Mesenteric fat pad (tissue), 1 donor: ENCODE data around the gene NDUFV1. TPM values are rescaled to one million over a fixed set of nuclear protein-coding genes. Genes with fewer than 3 reads are reported as not detected.
A peak's percentile ranks its signal among the peaks of the same experiment; 100 is the strongest.

Source experiments
- DNase-seq: peaks from one replicate; pipeline ENCODE4 v3.0.0-alpha.2; 2020; ENCODE audit warnings: low spot score
- total RNA-seq: library from RNA; stranded (reverse); fragmentation: NEBNext Ultra II Directional; extraction: Animal tissue kit (Norgen Biotek cat#: 25700); gene quantifications from one replicate; pipeline ENCODE4 v1.2.1, GENCODE V29; 2021
- donor health status: DM: yes; HTN: yes; CAD: no.

Gene NDUFV1
- total RNA-seq, 1 donor from 2014 or later: 147 TPM

DNA sequence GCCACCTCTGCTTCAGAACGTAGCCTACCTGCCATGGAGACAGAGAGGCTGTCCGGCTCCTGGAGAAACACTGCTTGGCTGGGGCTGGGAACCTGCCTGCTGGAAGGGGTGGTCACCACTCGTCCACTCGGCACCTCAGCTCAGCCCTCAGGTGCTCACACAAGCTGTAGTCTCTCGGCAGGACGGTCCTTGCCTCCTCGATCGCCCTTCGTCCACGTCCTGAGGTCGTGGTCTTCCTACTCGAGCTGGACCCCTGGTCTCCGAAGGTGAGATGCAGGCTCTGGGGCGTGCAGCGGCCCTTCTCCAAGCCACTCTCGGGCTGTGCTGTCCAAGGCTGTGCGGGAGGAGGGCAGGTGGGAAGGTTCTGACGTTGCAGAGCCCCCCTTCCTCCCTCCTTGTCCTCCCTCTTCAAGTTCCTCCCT is 32.7 kb downstream of the NDUFV1 start, which contains the start of gene TBX10:
Gene TBX10, minus strand, starts transcription at position 326 of the 422 bp plus-strand sequence. Its CDS starts 291 bp downstream, at position 35.
- no peak for DNase-seq

DNA sequence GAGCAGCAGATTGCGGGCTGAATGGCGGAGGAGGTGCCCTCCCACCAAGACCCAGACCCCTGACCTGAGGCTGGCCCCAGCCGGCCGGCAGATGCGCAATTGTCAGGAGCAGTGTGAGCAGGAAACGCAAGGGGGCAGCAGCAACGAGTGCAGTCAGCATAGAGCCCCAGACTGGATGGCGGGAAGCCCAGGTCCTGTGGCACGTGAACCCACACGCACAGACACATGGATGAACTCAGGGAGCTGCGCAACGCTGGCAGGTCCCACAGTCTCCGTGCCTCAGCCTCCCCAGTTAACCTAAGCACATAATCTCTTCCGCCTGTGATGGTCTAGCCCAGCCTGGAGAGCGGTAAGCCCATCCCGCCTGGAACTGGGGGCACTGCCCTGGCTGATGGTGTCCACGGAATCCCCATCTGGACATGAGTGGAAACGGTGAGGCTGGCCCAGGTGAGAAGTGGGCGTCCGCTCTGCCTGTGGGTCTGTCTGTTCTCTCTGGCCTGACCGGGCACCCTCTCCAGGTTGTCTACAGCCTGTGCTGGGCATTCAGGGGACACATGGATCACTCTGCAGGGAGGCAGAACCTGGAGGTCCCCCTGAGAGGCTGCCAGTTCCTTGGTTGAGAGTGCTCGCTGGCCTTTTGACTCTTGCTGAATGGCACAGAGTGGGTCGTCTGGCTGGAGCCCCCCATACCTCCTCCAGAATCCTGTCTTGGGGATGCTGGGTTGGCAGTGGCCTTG is 33.5 kb downstream of the NDUFV1 start:
- peak; percentile 86 for DNase-seq

DNA sequence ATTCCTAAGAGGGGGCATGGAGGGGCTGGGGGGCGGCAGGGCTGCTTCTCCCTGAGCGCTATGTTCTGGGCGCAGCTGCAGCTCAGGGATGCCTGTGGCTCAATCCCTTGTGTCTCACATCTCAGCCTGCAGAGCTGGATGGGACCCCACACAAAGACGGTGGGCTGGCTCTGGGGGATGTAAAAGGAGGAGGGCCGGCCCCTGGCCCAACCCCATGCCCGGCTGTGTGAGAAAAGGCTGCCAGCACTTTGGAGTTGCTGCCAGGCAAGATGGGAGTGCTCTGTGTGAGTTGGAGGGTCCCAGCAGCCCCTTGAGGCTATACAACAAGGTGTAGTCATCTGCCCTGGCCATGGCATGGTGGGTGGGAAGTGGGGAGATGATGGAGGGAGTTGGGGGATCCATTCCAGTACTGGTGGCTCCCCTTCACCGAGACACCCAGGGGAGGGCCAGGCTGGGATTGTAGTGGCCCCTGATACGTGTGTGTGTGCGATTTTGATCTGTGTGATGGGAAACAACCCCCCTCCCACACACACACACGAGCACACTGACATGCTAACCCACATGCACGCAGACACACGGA is 34.1 kb downstream of the NDUFV1 start:
- no peak for DNase-seq

DNA sequence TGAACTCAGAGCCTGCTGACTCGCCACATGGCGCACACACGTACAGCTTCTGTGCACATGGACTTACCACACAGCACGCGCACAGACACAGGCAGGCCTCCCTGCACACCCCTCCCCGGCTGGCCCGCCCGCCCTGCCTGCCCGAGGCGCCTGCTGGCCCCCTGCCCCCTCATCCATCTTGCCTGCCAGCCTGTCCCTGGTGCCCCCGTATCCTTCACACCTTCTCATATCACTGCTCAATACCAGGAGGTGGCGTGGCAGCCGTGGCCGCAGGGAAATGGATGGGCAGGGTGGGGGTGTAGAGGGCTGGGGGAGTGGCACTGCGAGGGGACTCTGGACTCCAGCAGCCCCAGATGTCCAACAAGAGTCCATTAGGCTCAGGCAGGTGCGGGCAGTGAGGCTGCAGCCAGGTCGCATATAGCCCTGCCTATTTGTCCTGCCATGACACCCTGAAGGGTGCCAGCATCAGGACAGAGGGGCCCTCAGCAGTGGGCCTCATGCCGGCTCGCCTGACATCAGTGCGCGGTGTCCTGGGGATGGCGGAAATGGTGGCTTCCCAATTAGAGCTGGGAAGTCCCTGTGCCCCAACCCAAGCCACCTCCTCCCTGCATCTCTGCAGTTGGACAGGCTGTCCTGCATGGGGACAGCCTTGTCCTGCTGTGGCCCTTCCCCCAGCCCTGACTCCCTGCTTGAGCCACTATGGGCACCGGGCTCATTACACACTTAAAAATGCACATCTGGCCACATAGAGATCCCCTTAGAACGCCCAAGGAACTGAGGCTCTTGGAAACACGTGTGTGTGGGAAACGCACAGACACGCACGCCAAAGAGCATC is 34.8 kb downstream of the NDUFV1 start:
- DNase-seq: no peak

DNA sequence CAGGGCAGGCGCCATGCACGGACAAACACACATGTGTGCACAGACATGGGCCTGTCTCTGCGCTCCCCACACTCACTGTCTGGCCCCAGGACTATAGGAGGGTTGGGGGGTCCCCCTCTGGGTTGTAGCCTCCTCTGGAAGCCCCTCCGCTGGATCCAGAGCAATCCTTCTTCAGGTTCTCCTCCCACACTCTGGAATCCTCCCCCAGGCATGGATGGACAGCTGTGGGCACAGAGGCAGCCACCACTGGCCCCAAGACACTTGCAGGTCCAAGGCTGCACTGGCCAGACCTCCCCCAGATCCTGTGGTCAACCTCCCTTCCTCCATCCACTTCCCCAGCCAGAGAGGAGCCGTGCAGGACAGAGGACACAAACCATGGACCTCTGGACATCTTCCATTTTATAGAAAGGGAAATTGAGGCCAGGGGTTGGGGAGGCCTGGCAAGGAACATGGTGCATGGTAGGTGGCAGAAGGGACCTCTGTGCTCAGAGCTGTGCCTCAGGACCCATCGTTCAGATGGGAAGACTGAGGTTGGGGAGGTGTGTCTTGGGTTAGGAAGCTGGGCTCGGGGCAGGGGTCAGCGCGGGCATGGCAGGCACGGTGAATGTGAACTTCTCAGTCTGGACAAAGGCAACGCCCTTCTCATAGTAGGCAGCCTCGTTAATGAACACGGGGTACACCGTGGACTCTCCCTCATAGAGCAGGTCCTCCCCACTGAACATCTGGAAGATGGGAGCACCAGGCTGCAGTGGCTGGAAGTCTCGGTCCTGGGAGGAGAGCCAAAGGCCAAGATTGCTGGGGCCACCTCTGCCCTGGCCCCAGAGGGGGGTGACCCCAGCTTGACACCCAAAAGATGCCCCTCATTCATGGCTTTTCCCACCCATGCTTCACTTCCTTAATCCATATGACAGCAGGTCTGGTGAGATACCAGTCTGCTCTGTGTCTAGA is 35.7 kb downstream of the NDUFV1 start:
- no peak for DNase-seq

DNA sequence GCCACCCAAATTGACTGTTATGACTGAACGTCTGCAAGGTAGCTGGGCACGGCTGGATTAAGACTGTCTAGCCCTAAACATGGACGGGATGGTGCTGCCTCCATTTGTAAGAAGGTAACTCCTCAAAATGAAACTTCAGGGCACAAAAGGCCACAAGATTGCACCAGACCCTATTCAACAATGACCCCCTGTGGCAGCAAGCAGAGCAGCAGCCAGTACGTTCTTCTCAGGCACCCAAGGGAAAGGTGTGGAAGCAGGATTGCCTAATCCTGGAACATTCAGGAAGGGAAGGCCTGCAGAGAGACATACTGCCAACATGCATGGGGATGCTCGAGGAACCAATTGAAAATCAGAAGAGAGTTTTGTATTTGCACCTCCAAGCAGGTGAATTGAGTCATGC is 37.3 kb downstream of the NDUFV1 start:
- no peak for DNase-seq

DNA sequence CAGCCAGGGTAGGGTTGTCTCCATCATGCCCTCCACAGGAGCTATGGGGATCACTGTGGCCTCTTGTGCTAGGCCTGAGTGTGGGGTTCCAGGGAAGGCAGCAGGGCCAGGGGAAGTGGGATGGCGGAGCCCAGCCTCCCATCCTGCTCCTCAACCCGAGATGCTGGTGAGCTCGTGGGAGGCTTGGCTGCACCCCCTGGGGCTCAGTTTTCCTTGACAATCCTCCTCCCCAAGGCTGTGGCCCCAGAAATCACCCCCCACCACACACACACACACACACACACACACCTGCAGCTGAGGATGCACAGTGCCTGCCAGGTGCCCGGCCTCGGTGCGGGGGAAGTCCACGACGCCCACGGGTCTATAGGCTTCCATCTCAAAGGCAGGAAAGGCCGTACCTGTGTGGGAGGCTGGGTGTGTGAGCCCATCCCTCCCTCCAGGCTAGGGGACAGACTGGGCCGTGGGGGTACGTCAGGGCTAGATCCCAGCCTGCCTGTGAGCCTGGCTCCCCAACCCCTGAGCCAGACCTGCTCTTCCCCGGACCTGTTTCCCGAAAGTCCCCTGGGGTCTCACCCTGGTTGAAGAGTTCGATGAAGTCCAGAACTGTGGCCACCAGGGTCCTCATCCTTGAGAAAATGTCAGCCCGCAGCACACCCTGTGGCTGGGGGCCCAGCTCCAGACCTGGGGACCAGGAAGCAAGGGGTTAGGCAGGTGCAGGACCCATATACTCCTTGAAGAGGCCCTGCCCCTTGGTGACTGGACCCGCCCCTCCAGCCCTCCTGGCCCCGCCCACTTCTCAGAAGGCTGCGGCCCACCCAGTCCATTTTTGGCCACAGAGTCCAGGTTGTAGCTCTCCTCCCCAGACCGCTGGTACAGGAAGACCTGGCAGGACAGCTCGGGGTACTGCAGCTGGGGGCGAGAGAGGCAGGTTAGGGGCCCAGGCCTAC is 38.0 kb downstream of the NDUFV1 start:
- no peak for DNase-seq

DNA sequence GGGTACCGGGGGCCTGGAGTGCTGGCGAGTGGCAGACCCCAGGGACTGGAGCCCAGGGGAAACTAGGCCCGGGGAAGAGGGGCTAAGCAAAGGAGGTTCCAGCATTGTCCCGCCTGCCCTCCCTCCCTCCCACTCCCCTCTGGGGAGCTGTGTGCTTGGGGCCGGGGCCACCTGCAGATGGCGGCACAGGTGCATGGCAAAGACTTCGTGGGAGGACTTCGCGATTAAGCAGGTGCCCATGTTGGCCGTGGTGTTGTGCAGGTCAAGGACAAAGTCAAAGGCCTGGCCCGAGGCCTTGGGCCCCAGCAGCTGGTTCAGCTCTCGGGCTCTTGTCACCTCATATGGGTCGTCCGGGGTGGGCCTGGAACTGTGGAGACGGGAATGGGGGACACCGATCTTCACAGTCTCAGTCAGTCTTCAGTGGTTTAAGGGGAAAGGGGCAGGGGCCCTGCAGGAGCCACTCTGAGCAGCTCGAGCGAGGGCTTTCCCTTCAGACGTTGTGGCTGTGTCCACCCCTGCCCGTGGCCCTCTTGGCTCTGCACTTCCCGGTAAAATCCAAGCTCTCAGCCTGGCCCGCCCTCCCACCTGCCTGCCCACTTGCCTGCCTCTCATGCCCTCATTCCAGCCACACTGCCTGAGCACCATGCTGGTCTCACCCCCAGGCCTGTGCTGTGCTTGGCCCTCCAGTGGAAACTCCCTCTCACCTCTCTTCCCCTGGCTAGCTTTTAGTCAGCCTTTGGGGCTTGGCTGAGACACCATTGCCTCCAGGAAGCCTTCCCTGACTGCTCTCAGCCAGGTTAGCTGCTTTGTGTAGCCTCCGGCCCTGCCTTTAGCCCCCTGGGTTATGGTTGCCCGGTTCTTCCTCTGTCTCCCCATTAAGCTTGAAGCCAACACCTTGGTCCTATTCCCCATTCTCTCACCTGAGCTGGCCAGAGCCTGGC is 39.1 kb downstream of the NDUFV1 start:
- DNase-seq: no peak

DNA sequence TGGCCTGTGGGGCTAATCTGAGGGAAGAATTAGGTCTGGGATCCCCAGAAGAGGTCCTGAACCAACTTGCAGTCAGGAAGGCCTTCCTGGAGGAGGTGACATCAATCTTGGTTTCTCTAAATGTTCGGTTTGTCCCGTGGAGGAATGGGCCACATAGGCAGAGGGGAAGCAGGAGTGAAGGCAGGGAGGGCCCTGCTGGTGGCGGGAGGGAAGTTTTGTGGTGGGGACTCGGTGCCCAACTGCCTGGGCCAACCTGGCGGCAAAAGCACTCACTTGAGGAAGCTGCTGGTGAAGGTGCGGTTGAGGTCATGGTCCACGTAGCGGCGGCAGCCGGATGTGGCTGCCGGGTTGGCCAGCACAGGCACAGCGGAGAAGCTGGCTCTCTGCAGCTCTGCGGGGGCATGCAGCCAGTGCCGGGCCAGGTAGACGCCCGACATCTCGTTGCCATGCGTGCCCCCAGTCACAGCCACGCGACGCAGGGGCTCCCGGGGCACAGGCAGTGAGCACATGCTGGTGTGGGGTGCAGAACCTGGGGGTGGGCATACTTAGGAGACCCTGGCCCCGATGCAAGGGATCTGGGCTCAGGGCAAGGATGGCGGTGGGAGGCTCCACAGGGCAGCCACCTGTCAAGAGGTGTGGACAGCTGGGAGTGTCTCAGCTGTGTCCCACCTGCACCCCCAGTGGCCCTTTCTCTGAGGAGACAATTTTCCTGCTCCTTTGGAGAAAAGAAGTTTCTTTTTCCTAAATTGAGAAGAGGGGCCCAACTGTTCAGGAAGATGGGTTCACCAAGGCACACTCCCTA is 40.0 kb downstream of the NDUFV1 start:
- no peak for DNase-seq

DNA sequence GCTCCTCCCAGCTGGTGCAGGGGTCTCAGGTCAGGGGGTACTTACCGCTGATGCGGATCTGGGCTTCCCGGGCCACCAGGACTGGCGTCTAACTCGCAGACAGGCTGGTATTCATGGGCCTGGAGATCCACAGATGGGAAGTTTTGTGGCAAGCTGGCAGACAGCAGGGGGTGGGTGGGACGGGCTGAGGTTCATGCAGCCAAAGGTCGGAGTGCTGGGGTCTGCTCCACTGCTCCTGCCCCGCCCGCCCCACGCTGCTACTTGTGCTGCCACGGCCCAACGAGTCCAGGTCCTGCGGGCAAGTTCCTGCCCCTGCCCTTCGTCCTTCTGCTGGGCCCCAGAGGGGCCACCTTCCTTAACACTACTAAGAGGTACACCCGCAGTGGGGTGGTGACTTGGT is 40.7 kb downstream of the NDUFV1 start:
- DNase-seq: no peak

DNA sequence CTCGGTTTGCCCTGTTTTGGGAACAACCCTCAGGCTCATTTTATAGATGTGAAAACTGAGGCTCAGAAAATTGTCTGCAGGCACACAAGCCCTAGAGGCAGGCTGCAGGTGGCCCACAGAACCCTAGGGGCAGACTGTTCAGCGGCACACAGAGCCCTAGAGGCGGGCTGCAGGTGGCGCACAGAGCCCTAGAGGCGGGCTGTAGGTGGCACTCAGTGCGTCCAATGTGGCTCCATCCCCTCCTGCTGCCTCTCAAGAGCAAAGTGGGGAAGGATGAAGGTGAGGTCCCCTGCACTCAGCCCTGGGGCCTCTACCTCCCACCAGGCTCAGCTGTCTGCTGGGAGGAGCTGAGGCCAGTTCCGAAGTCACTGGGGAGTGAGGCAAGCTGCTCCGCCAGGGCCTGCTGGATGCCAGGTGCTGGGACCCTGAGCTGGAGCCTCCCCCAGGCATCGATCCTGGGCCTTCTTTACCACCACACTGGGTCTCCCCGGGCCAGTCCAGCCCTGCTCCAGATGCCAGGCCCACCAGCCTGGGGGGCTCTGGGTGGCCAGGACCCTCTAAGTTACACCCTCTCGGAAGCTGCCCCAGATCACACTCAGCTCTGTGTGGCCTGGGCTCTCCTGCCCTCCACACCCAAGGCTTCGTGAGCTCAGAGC is 41.5 kb downstream of the NDUFV1 start:
- DNase-seq: no peak

DNA sequence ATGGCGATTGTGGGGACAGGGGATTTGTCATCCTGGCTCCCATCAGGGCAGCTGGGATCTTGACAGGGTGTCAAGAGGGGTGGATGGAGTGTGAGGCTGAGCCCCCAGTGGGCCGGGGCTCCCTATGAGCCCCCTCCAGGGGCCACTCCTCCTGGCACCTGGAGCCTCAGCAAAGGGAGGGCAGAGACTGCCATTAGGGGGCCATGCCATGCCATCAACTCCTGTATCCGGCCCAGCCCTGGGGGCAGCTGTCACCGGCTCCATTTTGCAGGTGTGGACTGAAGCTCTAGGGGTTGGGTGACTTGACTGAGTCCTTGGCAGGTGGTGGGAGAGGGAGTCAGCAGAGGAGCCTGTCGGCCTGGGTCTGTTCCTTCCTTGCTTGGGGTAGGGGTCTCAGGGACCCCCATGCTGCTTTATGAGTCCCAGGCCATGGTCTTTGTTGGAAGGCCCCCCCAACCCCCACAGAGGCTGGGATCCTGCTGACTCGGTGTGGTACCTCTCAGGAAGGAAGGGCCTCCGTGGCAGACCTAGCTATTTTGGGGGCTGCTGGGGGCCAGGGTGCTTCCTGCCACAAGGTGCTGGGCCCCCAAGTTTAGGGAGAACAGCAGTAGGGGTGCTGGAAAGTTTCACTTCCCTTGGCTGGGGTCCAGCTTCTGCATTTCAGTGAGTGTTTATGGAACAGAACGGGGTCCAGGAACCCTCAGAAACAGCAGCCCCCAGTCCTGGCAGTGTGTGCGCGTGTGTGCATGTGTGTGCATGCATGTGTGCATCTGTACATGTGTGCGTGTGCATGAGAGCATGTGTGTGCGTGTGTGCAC is 42.3 kb downstream of the NDUFV1 start:
- no peak for DNase-seq

DNA sequence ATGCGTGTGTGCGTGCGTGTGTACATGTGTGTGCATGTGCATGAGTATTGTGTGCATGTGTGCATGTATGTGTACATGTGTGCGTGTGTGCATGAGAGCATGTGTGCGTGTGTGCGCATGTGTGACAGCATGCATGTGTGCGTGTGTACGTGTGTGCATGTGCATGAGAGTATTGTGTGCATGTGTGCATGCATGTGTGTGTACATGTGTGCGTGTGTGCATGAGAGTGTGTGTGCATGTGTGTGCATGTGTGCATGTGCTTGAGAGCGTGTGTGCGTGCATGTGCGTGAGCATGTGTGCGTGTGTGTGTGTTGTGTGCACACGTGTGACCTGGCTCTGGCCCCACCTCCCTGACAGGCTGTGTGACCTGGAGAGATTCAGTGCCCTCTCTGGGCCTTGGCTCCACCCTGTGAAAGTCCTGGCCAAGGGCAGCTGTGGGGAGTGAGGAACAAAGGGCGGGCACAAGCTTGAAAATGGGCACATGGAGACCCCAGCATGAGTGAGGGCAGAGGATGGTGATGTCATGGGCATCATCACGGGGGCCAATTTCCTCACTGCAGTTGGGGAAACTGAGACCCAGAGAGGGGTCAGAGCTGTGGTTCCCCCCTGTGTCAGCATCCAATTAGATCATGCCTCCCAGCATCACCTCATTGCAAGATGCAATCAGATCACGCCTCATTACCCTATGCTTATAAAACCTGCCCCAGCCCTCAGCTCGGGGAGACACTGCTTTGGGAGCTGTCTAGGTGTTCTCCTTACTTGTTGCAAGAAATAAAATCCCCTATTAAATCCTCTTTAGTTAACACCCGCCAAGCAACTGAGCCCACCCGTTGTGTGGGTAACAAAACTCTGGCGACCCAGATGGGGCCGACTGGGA is 43.1 kb downstream of the NDUFV1 start:
- no peak for DNase-seq

DNA sequence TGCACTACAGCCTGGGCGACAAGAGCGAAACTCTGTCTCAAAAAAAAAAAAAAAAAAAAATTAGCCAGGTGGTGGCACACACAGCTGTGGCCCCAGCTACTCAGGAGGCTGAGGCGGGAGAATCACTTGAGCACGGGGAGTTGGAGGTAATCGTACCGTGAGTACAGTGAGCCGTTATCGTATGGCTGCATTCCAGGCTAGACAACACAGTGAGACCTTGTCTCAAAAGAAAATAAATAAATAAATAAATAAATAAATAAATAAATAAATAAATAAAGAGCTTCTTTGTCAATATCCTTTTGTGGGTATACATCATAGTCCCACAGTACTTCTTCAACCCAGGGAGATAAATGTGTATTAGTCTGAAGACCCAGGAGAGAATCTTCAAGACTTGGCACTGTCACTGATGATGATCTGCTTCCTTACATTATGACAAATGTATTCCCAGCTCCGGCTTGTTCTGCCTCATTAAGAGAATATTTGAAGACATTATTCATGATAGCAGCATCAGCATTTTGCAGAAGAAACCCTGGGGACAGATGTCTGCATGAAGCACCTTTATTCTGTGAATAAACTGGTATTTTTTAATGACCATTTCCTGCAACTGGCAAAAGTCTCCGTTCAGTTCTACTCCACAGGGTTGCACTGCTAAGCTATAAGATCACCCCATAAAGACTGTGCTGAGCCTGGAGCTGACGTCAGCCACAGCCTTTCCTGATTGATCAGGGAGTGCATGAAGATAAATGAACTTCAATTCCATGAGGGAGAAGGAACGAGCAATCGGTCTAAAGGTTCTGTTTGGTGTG is 45.4 kb downstream of the NDUFV1 start:
- DNase-seq: peak; percentile 5
